BLaER1 treated with 17β-estradiol and CSF1 and Interleukin-3, amounts not matched to agents 10 nM and 100 nM (cell line): ENCODE measurements around the gene FARP1.

Source experiments
- H3K27ac ChIP-seq, 11 experiments: shearing (Covaris generic); formaldehyde crosslinking; 2 replicates each; pipeline ENCODE4 v1.8.1; 2022
- H3K27me3 ChIP-seq, 11 experiments: shearing (Covaris generic); formaldehyde crosslinking; 2 replicates each; pipeline ENCODE4 v1.8.1; 2022
- H3K36me3 ChIP-seq, 11 experiments: shearing (Covaris generic); formaldehyde crosslinking; 2 replicates each; pipeline ENCODE4 v1.8.1; 2022
- H3K4me1 ChIP-seq, 10 experiments: shearing (Covaris generic); formaldehyde crosslinking; 2 replicates each; pipeline ENCODE4 v1.8.1; 2022
- H3K4me2 ChIP-seq, 11 experiments: shearing (Covaris generic); formaldehyde crosslinking; 2 replicates each; pipeline ENCODE4 v1.8.1; 2022
- H3K4me3 ChIP-seq, 10 experiments: shearing (Covaris generic); formaldehyde crosslinking; 2 replicates each; pipeline ENCODE4 v1.8.1; 2022
- H3K9ac ChIP-seq, 11 experiments: shearing (Covaris generic); formaldehyde crosslinking; 2 replicates each; pipeline ENCODE4 v1.8.1; 2022
- H3K9me3 ChIP-seq, 11 experiments: shearing (Covaris generic); formaldehyde crosslinking; replicated peaks in 1 of 11; 2 replicates each; pipeline ENCODE4 v1.8.1; 2022
- H4K20me1 ChIP-seq, 11 experiments: shearing (Covaris generic); formaldehyde crosslinking; 2 replicates each; pipeline ENCODE4 v1.8.1; 2022
- Cebpa-rat ChIP-seq, 11 experiments: shearing (Covaris generic); IDR thresholded peaks; 2 replicates each; pipeline ENCODE4 v1.8.1; 2022

FARP1 gene

GRCh38 chr13:98129059-98129746, 13.7 kb upstream of the FARP1 start:
- TF ChIP-seq Cebpa-rat (IDR thresholded peaks at IDR 0.05), result no peak
- no peaks in the 10 kb centered on the region; a peak in 1 of 22 replicates for H3K36me3 ChIP-seq

GRCh38 chr13:98133946-98134345, 8.9 kb upstream of the FARP1 start:
- peak overlapping the region in 5 of 11 experiments; percentile 29 to 42 (median 32); a peak in 5 of 22 replicates for H3K27ac ChIP-seq
- peaks cover under 1 to 6% (median 2%) of the 10 kb centered on the region in 11 experiments; a peak in 19 of 22 replicates for H3K9me3 ChIP-seq
- TF ChIP-seq Cebpa-rat (IDR thresholded peaks at IDR 0.05), result no peak
- peak overlapping the region; percentile 16 to 83 (median 36); a peak in 21 of 22 replicates for H3K4me2 ChIP-seq
- H3K4me3 ChIP-seq, result no peak overlapping the region
- peaks cover 7 to 41% (median 11%) of the 10 kb centered on the region in 10 experiments for H3K4me1 ChIP-seq
- no peaks in the 10 kb centered on the region for H4K20me1 ChIP-seq
- H3K27me3 ChIP-seq, result no peaks in the 10 kb centered on the region
- H3K9ac ChIP-seq, result no peak overlapping the region
- no peaks in the 10 kb centered on the region for H3K36me3 ChIP-seq

More at GRCh38 chr13:98129059-98129746, 13.7 kb upstream of the FARP1 start:
- Histone ChIP-seq H4K20me1 (no peaks in the 10 kb centered on the region), H3K27me3 (no peaks in the 10 kb centered on the region), H3K4me2 (no peak overlapping the region), H3K9ac (no peak overlapping the region), H3K4me1 (peaks cover 7 to 10% (median 8%) of the 10 kb centered on the region in 10 experiments), H3K4me3 (no peak overlapping the region), H3K9me3 (peaks cover 16 to 43% (median 25%) of the 10 kb centered on the region in 11 experiments; a peak in 21 of 22 replicates), H3K27ac (no peak overlapping the region)

GRCh38 chr13:98134901-98135300, 8.0 kb upstream of the FARP1 start:
- no peak overlapping the region for H3K4me3 ChIP-seq
- H4K20me1 ChIP-seq, result no peaks in the 10 kb centered on the region
- peak overlapping the region in 3 of 11 experiments; percentile 29 to 42 (median 40); a peak in 2 of 22 replicates for H3K27ac ChIP-seq
- TF ChIP-seq Cebpa-rat (IDR thresholded peaks at IDR 0.05), result no peak
- H3K27me3 ChIP-seq, result no peaks in the 10 kb centered on the region
- H3K9me3 ChIP-seq, result no peaks in the 10 kb centered on the region
- peaks cover 7 to 44% (median 13%) of the 10 kb centered on the region in 10 experiments for H3K4me1 ChIP-seq
- no peaks in the 10 kb centered on the region for H3K36me3 ChIP-seq
- H3K4me2 ChIP-seq, result peak overlapping the region in 3 of 11 experiments; percentile 32 to 83 (median 41); a peak in 6 of 22 replicates
- H3K9ac ChIP-seq, result no peak overlapping the region

- Histone ChIP-seq H3K27ac (no peak overlapping the region), H3K4me1 (peaks cover 23 to 45% (median 39%) of the 10 kb centered on the region in 10 experiments), H3K4me3 (no peak overlapping the region), H4K20me1 (peaks cover under 1 to 22% (median 7%) of the 10 kb centered on the region in 11 experiments; a peak in 14 of 22 replicates), H3K27me3 (peaks cover 0 to 26% (median 12%) of the 10 kb centered on the region in 11 experiments; a peak in 20 of 22 replicates), H3K9me3 (no peaks in the 10 kb centered on the region), H3K9ac (no peak overlapping the region), H3K4me2 (peak overlapping the region in 2 of 11 experiments; percentile 91 to 98; a peak in 1 of 22 replicates), H3K36me3 (no peaks in the 10 kb centered on the region)
- TF ChIP-seq Cebpa-rat (IDR thresholded peaks at IDR 0.05), result no peak
These were observed 1.8 kb upstream of the FARP1 start for GRCh38 chr13:98141091-98141490.

- peaks cover 0 to 26% (median 12%) of the 10 kb centered on the region in 11 experiments; a peak in 20 of 22 replicates for H3K27me3 ChIP-seq
- peak overlapping the region; percentile 78 to 97 (median 90) for H3K4me3 ChIP-seq
- peak overlapping the region in 10 of 11 experiments; percentile 77 to 91 (median 88); a peak in 18 of 22 replicates for H3K27ac ChIP-seq
- no peaks in the 10 kb centered on the region for H3K9me3 ChIP-seq
- no peak for TF ChIP-seq Cebpa-rat (IDR thresholded peaks at IDR 0.05)
- H4K20me1 ChIP-seq, result peaks cover 7 to 29% (median 12%) of the 10 kb centered on the region in 11 experiments; a peak in 16 of 22 replicates
- H3K4me1 ChIP-seq, result peaks cover 26 to 49% (median 42%) of the 10 kb centered on the region in 10 experiments
- no peaks in the 10 kb centered on the region for H3K36me3 ChIP-seq
- peak overlapping the region; percentile 85 to 99 (median 97) for H3K4me2 ChIP-seq
- H3K9ac ChIP-seq, result peak overlapping the region; percentile 84 to 94 (median 90); a peak in 21 of 22 replicates
These were observed 1.1 kb upstream of the FARP1 start for GRCh38 chr13:98141509-98142379.

- Histone ChIP-seq H3K27me3 (peaks cover 0 to 26% (median 12%) of the 10 kb centered on the region in 11 experiments; a peak in 20 of 22 replicates), H3K4me3 (peak overlapping the region; percentile 78 to 97 (median 90)), H3K9me3 (no peaks in the 10 kb centered on the region), H3K4me2 (peak overlapping the region; percentile 85 to 99 (median 97)), H3K27ac (peak overlapping the region; percentile 77 to 91 (median 88)), H3K9ac (peak overlapping the region; percentile 84 to 94 (median 90)), H4K20me1 (peaks cover 9 to 41% (median 17%) of the 10 kb centered on the region in 11 experiments; a peak in 16 of 22 replicates), H3K4me1 (peaks cover 35 to 63% (median 50%) of the 10 kb centered on the region in 10 experiments), H3K36me3 (0 out of 22 replicates have a peak, but pooled peaks cover 0 to 2% (median 0%) of the 10 kb centered on the region in 11 experiments)
- TF ChIP-seq Cebpa-rat (IDR thresholded peaks at IDR 0.05), result no peak
These were observed 261 bp downstream of the FARP1 start for GRCh38 chr13:98143157-98143553.

GRCh38 chr13:98143601-98144026, 720 bp downstream of the FARP1 start:
- Histone ChIP-seq H3K9ac (peak overlapping the region; percentile 84 to 94 (median 90)), H3K9me3 (no peaks in the 10 kb centered on the region), H3K27ac (peak overlapping the region; percentile 77 to 91 (median 88)), H3K27me3 (peaks cover 0 to 26% (median 12%) of the 10 kb centered on the region in 11 experiments; a peak in 20 of 22 replicates), H3K4me1 (peaks cover 35 to 66% (median 52%) of the 10 kb centered on the region in 10 experiments), H3K4me3 (peak overlapping the region; percentile 78 to 97 (median 90)), H4K20me1 (peaks cover 9 to 45% (median 17%) of the 10 kb centered on the region in 11 experiments; a peak in 16 of 22 replicates), H3K36me3 (peaks cover 0 to 7% (median under 1%) of the 10 kb centered on the region in 11 experiments; a peak in 4 of 22 replicates), H3K4me2 (peak overlapping the region; percentile 85 to 99 (median 97))
- TF ChIP-seq Cebpa-rat (IDR thresholded peaks at IDR 0.05), result no peak
